Sigmoid colon (tissue), 7 donors: Measurements from ENCODE around the gene CRIP2. TPM values are rescaled to one million over a fixed set of nuclear protein-coding genes. Genes with fewer than 3 reads are reported as not detected.

Experiments used
- DNase-seq: peaks from one replicate; pipeline ENCODE4 v3.0.0-alpha.2; 2019
- H3K27ac ChIP-seq, 4 donors: fragments of 200-600 bp; sonication (generic); one replicate each; pipeline ENCODE4 v1.5.1; 2016 to 2019; ENCODE audit warnings: mild to moderate bottlenecking in 1 of 4
- H3K27me3 ChIP-seq, 3 donors: fragments of 200-600 bp; sonication (generic); one replicate each; pipeline ENCODE4 v1.5.1; 2019; ENCODE audit warnings: mild to moderate bottlenecking in 1 of 3
- H3K36me3 ChIP-seq, 4 donors: fragments of 200-600 bp; sonication (generic); one replicate each; pipeline ENCODE4 v1.5.1; 2016 to 2019
- H3K4me1 ChIP-seq, 4 donors: fragments of 200-600 bp; sonication (generic); one replicate each; pipeline ENCODE4 v1.5.1; 2017 to 2019
- H3K4me3 ChIP-seq, 4 donors: fragments of 200-600 bp; sonication (generic); one replicate each; pipeline ENCODE4 v1.5.1; 2017 to 2019; ENCODE audit warnings: mild to moderate bottlenecking in 2 of 4, moderate library complexity in 1 of 4
- H3K9me3 ChIP-seq, 4 donors: fragments of 200-600 bp in 3 of 4; sonication (generic) in 3 of 4; one replicate each; pipeline versions ENCODE4 v1.5.1 to v1.6.1; 2013 to 2019
- EP300 ChIP-seq, 4 donors: sonication (generic); formaldehyde crosslinking; IDR thresholded peaks; one replicate each; pipeline ENCODE4 v1.6.1; 2017; ENCODE audit warnings: antibody characterized with exemption in 4 of 4
- POLR2A ChIP-seq, 2 donors: fragments of 450-650 bp; IDR thresholded peaks; one replicate each; pipeline ENCODE4 v1.6.1; 2016; ENCODE audit warnings: antibody characterized with exemption in 2 of 2, mild to moderate bottlenecking in 2 of 2, moderate library complexity in 2 of 2
- POLR2AphosphoS5 ChIP-seq, 4 donors: sonication (generic); formaldehyde crosslinking; IDR thresholded peaks; one replicate each; pipeline ENCODE4 v1.6.1; 2017; ENCODE audit warnings: antibody characterized with exemption in 4 of 4
- WGBS, 2 donors: extraction: QIAGEN DNeasy Blood & Tissue Kit; methylation state at CpG; one replicate each; pipeline ENCODE4 v1.1.7; 2013; 5-methylcytosine and 5-hydroxymethylcytosine counted together
- intact Hi-C: fragments of 100-400 bp; cut with DNase I; formaldehyde crosslinking; loops from one replicate; pipeline ENCODE4 v1.15.1; 2023
- polyA plus RNA-seq, 3 donors: library from polyadenylated mRNA; stranded (reverse); fragments of 200-250 nt; gene quantifications; one replicate each; pipeline ENCODE4 v1.2.3, GENCODE V29; 2013
- total RNA-seq, 4 donors: library from RNA; depleted of rRNA; stranded (reverse); fragments of >200 nt; gene quantifications; one replicate each; pipeline ENCODE4 v1.1.0, GENCODE V29; 2016
- TF ChIP-seq, protein P1 (sequence below), 4 experiments: fragments of 450-650 bp in 3 of 4; fragments of 200-600 bp in 1 of 4; IDR thresholded peaks; one replicate each; pipeline ENCODE4 v1.5.1; 2016 to 2019; ENCODE audit warnings: antibody characterized with exemption in 4 of 4, mild to moderate bottlenecking in 3 of 4, moderate library complexity in 2 of 4
- donor health status: healthy with polysubstance abuse.
- donor health status: Bipolar disorder and iron deficiency.
- donor health status: healthy.

CRIP2 gene
- total and polyA plus RNA-seq, 7 donors = 13.6 to 79.5 (median 50.0) TPM

DNA sequence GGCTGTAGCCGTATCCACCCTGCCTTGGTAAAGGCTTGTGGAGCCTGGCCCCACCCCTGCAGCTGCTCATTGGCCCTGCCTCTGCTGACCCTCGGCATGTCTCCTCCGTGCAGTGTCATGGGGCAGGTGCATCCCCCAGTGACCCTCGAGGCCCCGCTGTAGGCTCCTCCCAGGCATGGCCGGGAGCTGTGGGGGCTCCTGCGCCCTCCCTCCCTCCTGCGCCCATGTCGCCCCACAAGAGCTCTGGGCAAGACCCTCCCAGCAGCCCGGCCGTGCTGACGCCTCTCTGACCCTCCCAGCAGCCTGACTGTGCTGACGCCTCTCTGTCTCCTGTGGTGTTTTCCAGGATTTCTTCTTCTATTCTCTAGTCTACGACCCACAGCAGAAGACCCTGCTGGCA lies 20.8 kb upstream of the CRIP2 start:
- WGBS, 2 donors = 92% methylated on average over 14 of the region's 14 CpGs
- Histone ChIP-seq H3K9me3 (no peaks in the 10 kb centered on the region), H3K4me1 (peaks cover 0 to 5% (median 4%) of the 10 kb centered on the region in 4 donors), H3K36me3 (peaks cover 28 to 79% (median 48%) of the 10 kb centered on the region in 4 donors), H3K27ac (no peak overlapping the region), H3K4me3 (no peak overlapping the region), H3K27me3 (no peaks in the 10 kb centered on the region)
- TF ChIP-seq EP300 (IDR thresholded peaks at IDR 0.05) (no peak), POLR2A (IDR thresholded peaks at IDR 0.05) (no peak), POLR2AphosphoS5 (IDR thresholded peaks at IDR 0.05) (no peak)
- TF ChIP-seq, protein P1, sequence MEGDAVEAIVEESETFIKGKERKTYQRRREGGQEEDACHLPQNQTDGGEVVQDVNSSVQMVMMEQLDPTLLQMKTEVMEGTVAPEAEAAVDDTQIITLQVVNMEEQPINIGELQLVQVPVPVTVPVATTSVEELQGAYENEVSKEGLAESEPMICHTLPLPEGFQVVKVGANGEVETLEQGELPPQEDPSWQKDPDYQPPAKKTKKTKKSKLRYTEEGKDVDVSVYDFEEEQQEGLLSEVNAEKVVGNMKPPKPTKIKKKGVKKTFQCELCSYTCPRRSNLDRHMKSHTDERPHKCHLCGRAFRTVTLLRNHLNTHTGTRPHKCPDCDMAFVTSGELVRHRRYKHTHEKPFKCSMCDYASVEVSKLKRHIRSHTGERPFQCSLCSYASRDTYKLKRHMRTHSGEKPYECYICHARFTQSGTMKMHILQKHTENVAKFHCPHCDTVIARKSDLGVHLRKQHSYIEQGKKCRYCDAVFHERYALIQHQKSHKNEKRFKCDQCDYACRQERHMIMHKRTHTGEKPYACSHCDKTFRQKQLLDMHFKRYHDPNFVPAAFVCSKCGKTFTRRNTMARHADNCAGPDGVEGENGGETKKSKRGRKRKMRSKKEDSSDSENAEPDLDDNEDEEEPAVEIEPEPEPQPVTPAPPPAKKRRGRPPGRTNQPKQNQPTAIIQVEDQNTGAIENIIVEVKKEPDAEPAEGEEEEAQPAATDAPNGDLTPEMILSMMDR (IDR thresholded peaks at IDR 0.05) = no peak
- intact Hi-C loops = no loop called here
- no peak for DNase-seq

DNA sequence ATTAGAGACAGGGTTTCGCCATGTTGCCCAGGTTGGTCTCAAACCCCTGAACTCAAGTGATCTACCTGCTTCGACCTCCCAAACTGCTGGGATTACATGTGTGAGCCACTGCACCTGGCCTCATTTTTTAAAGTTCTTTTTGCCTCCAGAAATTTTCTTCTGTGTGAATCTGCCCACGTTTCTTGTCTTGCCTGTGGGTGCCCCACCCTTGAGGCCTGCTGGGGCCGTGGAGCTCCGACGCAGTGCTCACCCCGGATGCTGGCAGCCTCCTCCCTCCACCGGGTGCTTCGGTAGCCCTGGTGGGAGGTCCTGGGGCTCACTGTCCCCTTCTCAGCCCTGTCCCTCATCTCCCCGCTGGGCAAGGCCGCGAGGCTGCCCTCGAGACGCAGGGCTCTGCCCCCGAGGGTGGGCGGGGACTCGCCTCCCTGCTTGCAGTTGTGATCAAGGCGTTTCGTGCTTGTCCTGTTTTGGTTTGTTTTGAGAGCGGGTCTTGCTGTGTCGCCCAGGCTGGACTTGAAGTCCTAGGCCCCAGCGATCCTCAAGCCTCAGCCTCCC lies 19.5 kb upstream of the CRIP2 start:
- peaks cover 24 to 75% (median 45%) of the 10 kb centered on the region in 4 donors for H3K36me3 ChIP-seq
- WGBS, 2 donors = 93 to 94% methylated on average over 22 of the region's 22 CpGs
- DNase-seq = no peak

DNA sequence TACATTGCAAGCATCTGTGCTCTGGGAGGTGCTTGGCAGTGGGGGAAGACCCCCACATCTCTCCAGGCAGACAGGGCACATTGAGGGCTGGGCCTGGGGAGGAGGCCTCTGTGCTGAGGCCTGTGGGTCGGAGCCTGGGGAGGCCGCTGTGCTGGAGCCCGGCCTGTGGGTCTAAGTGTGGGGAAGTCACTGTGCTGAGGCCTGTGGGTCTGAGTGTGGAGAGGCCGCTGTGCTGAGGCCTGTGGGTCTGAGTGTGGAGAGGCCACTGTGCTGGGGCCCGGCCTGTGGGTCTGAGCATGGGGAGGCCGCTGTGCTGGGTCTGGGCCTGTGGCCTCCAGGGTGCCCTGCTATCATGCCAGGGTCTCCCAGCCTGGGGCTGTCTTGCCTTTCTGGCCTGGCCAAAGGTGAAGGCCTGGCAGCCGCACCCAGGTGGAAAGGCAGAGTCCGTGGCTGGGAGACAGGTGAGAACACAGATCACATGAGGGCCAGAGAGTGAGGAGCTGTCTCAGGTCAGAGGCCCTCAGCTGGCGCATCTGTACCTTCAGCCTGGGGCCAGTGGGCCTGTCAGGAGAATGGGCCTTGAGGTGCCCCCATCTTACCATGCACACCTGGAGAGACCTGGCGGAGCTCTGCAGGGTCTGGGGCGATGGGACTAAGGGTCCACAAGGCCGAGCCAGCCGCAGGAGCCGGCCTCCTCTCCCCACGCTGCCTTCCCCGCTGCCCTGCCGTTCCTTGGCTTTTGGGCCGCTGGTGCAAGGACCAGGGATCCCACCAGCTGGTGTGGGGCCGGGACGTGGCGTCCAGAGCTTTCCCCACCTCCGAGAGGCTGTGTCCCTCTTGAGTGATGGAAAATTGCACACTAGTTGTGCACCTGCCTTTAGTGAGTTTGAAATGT lies 18.6 kb upstream of the CRIP2 start:
- 91 to 92% methylated on average over 22 of the region's 22 CpGs for WGBS, 2 donors
- Histone ChIP-seq H3K36me3 (peaks cover 24 to 75% (median 46%) of the 10 kb centered on the region in 4 donors), H3K4me1 (no peaks in the 10 kb centered on the region), H3K27ac (no peak overlapping the region), H3K27me3 (no peaks in the 10 kb centered on the region), H3K4me3 (no peak overlapping the region), H3K9me3 (no peaks in the 10 kb centered on the region)
- no peak for DNase-seq
- TF ChIP-seq POLR2AphosphoS5 (IDR thresholded peaks at IDR 0.05) = no peak
- TF ChIP-seq POLR2A (IDR thresholded peaks at IDR 0.05) = no peak
- TF ChIP-seq, protein P1 (IDR thresholded peaks at IDR 0.05) = no peak
- no peak for TF ChIP-seq EP300 (IDR thresholded peaks at IDR 0.05)
- intact Hi-C loops = no loop called here

More for the DNA sequence above, 19.5 kb upstream of the CRIP2 start:
- intact Hi-C loops = no loop called here
- H3K27ac ChIP-seq = no peak overlapping the region
- no peaks in the 10 kb centered on the region for H3K27me3 ChIP-seq
- no peaks in the 10 kb centered on the region for H3K9me3 ChIP-seq
- no peak overlapping the region for H3K4me3 ChIP-seq
- TF ChIP-seq POLR2A (IDR thresholded peaks at IDR 0.05) = no peak
- TF ChIP-seq, protein P1 (IDR thresholded peaks at IDR 0.05) = no peak
- no peaks in the 10 kb centered on the region for H3K4me1 ChIP-seq

DNA sequence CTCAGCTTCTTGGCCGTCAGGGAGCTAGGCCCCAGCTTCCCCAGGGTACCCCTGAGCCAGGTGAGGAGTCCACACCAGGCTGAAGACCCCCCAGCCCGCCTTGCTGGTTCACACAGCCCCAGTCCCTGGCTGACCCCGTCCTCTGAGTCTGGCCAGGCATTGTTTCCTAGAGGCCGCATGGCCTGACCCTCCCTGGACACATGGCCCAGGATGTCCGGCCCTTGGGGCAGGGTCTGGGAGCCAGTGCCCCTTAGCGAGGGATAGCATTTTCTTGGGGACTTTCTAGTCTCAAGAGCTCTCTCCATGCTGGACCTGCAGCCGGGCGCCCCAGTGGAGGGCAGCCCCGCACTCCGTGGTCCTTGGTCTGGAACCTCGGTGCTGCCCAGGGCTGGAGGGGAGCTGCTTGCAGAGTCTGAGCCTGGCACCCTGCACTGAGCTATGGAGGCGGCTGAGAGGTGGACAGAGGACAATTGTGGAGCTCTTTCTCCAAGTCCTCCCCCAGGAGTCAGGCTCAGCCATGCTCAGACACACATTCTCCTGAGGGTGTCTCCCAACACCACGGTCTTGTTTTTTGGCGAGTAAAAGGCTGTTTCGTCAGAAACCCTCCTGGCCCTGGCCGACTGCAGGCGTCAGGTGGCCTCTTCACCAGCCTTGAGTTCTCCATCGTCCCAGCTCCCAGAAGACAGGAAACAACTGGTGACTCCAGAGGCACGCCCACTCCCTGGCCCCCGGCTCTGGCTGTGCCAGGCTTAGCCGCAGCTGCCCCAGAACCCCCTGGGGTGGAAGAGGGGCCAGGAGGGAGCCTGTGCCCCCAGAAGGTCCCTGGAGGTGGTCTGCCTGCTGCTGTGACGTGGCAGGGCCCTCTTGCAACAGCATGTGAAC lies 17.6 kb upstream of the CRIP2 start:
- Histone ChIP-seq H3K4me3 (no peak overlapping the region), H3K4me1 (no peaks in the 10 kb centered on the region), H3K27ac (no peak overlapping the region), H3K9me3 (no peaks in the 10 kb centered on the region), H3K27me3 (no peaks in the 10 kb centered on the region), H3K36me3 (peaks cover 28 to 77% (median 50%) of the 10 kb centered on the region in 4 donors)
- TF ChIP-seq EP300 (IDR thresholded peaks at IDR 0.05) (no peak), POLR2AphosphoS5 (IDR thresholded peaks at IDR 0.05) (no peak), POLR2A (IDR thresholded peaks at IDR 0.05) (no peak)
- intact Hi-C loops = no loop called here
- WGBS, 2 donors = 92 to 93% methylated on average over 22 of the region's 22 CpGs
- no peak for DNase-seq
